ENCODE measurements around the gene AP3M1. TPM values are rescaled to one million over a fixed set of nuclear protein-coding genes. Genes with fewer than 3 reads are reported as not detected.

Gene AP3M1
- total RNA-seq, 1 experiment from 2014 or later, result 34.4 TPM

- Histone ChIP-seq H3K4me3 (replicated peaks in 1 of 2; ENCODE audit: low read depth in 1 of 2, low read length in 2 of 2) (no peak overlapping the region), H3K79me2 (ENCODE audit: insufficient read depth, low read length) (peaks cover 50% of the 10 kb centered on the region), H3K36me3 (ENCODE audit: control insufficient read depth in 1 of 2, insufficient read depth in 2 of 2, low read length in 2 of 2) (peaks cover 9 to 11% of the 10 kb centered on the region in 2 experiments; a peak in 2 of 4 replicates), H2AFZ (ENCODE audit: low read depth, low read length, poor library complexity, severe bottlenecking) (no peak overlapping the region), H3K4me1 (ENCODE audit: control insufficient read depth in 1 of 2, insufficient read depth in 2 of 2, low read length in 2 of 2) (peaks cover 32 to 42% of the 10 kb centered on the region in 2 experiments), H3K9ac (ENCODE audit: low read length) (no peak overlapping the region), H3K9me3 (ENCODE audit: control insufficient read depth in 1 of 2, insufficient read depth in 1 of 2, low read depth in 1 of 2, low read length in 2 of 2) (no peaks in the 10 kb centered on the region), H3K27ac (ENCODE audit: low read depth, low read length) (no peak overlapping the region), H4K20me1 (ENCODE audit: insufficient read depth) (no peaks in the 10 kb centered on the region; the same call in 1 of the 2 replicates), H3K9me2 (ENCODE audit: insufficient read depth) (no peaks in the 10 kb centered on the region), H3K4me2 (ENCODE audit: low read length) (no peak overlapping the region), H3K27me3 (ENCODE audit: insufficient read depth, low read length) (no peaks in the 10 kb centered on the region)
- ChIA-PET CTCF (interaction anchor here (0.6 to 6.5 kb wide), 10 partner anchors 10 to 219 kb away, joined by 3 to 61 read pairs (median 3); no protein-coding TSS in a partner anchor), RAD21 (ENCODE audit: low non-redundant PET in 1 of 2, low total read pairs in 2 of 2, uncharacterized antibody in 2 of 2, unreplicated experiment in 2 of 2) (interaction anchor here (0.7 to 1.5 kb wide), 3 partner anchors 57 to 195 kb away, joined by 3 to 9 read pairs (median 4); no protein-coding TSS in a partner anchor), POLR2A (interaction anchor here (1.2 kb wide), 1 partner anchor 195 kb away, joined by 4 read pairs; no protein-coding TSS in a partner anchor)
- BruUV-seq (replicated peaks), result no TSS peak
- intact Hi-C loops (cut with micrococcal nuclease), result loop anchor here (1.0 to 5.0 kb wide), 3 partner anchors 120 to 233 kb away; no protein-coding TSS in a partner anchor
- no peak for DNase-seq (ENCODE audit: low read depth, low spot score)
- ATAC-seq, result no peak
- TF ChIP-seq MAX (IDR thresholded peaks at IDR 0.05), result no peak
- TF ChIP-seq FOSL1 (IDR thresholded peaks at IDR 0.05; ENCODE audit: low read depth), result no peak
- TF ChIP-seq POLR2A (IDR thresholded peaks at IDR 0.05; ENCODE audit: borderline replicate concordance, extremely low read depth, insufficient read depth, insufficient read length), result no peak
- TF ChIP-seq ZBTB33 (IDR thresholded peaks at IDR 0.05; ENCODE audit: extremely low read depth, insufficient replicate concordance, low read length), result no peak
- no peak for TF ChIP-seq SRF (IDR thresholded peaks at IDR 0.05; ENCODE audit: low read depth)
- TF ChIP-seq ELF1 (IDR thresholded peaks at IDR 0.05; ENCODE audit: borderline replicate concordance, low read depth), result no peak
- no peak for TF ChIP-seq REST (IDR thresholded peaks at IDR 0.05; ENCODE audit: low read depth)
- TF ChIP-seq YY1 (IDR thresholded peaks at IDR 0.05; ENCODE audit: extremely low read depth, insufficient replicate concordance, low read depth, low read length), result no peak
- TF ChIP-seq ZNF274 (IDR thresholded peaks at IDR 0.05; ENCODE audit: low read depth, low read length), result no peak
- no peak for TF ChIP-seq RAD21 (IDR thresholded peaks at IDR 0.05; ENCODE audit: low read depth)
- TF ChIP-seq ATF3 (IDR thresholded peaks at IDR 0.05), result no peak
- no peak for TF ChIP-seq EGR1 (IDR thresholded peaks at IDR 0.05; ENCODE audit: low read depth)
- no peak for TF ChIP-seq ZFX (IDR thresholded peaks at IDR 0.05)
- TF ChIP-seq TCF7L2 (IDR thresholded peaks at IDR 0.05; ENCODE audit: borderline replicate concordance, extremely low read depth, insufficient read depth, insufficient read length), result no peak
- no peak for TF ChIP-seq CTCF (IDR thresholded peaks at IDR 0.05 in 2 of 3, conservative IDR thresholded peaks at IDR 0.05 in 1 of 3; ENCODE audit: borderline replicate concordance in 1 of 3, insufficient read depth in 1 of 3, low read depth in 2 of 3, low read length in 2 of 3)
- TF ChIP-seq CEBPB (IDR thresholded peaks at IDR 0.05; ENCODE audit: low read depth), result no peak
- TF ChIP-seq SP1 (IDR thresholded peaks at IDR 0.05; ENCODE audit: low read depth), result no peak
- no peak for TF ChIP-seq CBX3 (IDR thresholded peaks at IDR 0.05; ENCODE audit: low read depth)
Observed at GRCh38 chr10:74081941-74082718, 68.5 kb downstream of the AP3M1 start.

All from HCT116 (cell line).